HG03575 (cell line): Measurements from ENCODE around the gene TGFBR1.
"Not testable (repeated sequence)": the region's sequence is repeated elsewhere in the genome, so short reads cannot be mapped to it uniquely, and the experiment has no call there.

ENCODE experiments used
- ATAC-seq: cut with Tn5 transposase; IDR thresholded peaks from one replicate; pipeline ENCODE4 v1.9.1; 2021; ENCODE audit not compliant: unreplicated experiment, insufficient number of reproducible peaks, low FRiP score; ENCODE audit errors: extremely low read depth

The TGFBR1 gene

GRCh38 chr9:99180199-99180598, 75.3 kb downstream of the TGFBR1 start:
- no peak for ATAC-seq

GRCh38 chr9:99180662-99181061, 75.7 kb downstream of the TGFBR1 start:
- ATAC-seq: no peak

DNA sequence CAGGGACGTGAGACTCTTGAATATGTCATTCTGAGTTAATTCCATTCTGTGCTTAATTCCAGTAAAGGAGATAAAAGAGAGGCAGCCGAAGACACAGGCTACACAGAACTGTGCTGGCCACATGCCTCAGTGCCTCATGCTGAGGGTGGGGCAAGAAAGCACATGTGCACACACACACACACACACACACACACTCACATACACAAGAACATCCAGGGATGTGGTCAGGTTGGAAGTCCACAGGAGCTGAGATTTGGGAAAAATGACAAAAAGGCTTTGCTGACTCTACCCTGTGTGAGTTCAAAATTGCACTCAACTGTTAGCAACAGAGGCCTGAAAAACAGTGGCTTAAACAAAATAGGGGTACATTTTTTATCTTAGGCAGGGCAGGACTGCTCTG, 76.3 kb downstream of the TGFBR1 start:
- ATAC-seq: no peak

- ATAC-seq: no peak
These were observed 76.7 kb downstream of the TGFBR1 start for GRCh38 chr9:99181621-99182020.

- ATAC-seq: no peak
These were observed 77.4 kb downstream of the TGFBR1 start for GRCh38 chr9:99182356-99182755.

- no peak for ATAC-seq
These were observed 78.7 kb downstream of the TGFBR1 start for GRCh38 chr9:99183616-99184015.

DNA sequence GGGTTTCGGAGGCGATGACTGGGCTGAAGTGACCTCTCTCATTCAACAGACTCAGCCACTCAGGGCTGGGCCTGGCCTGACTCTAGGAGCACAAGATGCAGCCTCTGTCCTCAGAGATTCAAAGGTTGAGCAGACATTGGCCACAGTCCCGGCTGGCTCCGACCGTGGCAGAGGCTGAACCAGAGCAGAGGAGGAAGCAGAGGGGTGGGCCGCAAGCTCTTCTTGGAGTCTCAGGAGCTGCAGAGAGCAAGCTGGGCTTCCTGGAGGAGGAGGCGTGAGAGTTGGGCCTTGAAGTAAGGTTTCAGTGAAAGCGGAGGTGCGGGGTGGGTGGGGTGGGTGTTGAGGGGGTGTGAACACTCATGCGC, 79.2 kb downstream of the TGFBR1 start:
- no peak for ATAC-seq

GRCh38 chr9:99184475-99185347, 79.8 kb downstream of the TGFBR1 start:
- ATAC-seq: peak; percentile 30

DNA sequence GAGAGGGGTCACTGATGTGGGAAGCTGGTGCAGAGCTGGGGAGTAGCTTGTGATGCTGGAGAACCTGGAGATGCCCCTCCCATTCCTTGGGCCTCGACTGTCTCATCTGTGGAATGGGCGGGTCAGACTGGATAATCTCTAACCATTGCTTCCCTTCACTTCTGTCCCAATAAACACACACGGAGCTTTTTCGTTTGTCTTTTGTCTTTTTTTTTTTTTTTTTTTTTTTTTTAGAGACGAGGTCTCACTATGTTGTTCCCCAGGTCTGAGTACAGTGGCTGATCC, 80.4 kb downstream of the TGFBR1 start:
- ATAC-seq: no peak

DNA sequence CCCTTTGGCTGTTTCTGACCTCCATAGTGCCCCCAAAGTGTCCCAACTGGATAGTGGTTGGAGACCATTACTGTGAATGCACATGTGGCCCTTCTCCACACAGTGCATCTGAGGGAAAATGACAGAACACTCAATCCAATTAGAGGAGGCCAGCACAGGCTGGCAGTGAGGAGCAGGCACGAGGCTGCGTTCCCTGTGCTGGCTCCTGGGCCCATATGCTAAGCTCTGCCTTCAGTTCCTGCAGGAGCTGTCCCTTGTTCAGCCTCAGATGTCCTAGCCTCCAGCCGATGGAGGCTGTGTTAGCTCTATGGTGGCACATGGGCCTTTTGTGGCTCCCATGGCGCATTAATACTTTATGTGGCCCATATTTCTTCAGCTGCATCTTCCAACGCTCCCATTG, 81.0 kb downstream of the TGFBR1 start:
- no peak for ATAC-seq

DNA sequence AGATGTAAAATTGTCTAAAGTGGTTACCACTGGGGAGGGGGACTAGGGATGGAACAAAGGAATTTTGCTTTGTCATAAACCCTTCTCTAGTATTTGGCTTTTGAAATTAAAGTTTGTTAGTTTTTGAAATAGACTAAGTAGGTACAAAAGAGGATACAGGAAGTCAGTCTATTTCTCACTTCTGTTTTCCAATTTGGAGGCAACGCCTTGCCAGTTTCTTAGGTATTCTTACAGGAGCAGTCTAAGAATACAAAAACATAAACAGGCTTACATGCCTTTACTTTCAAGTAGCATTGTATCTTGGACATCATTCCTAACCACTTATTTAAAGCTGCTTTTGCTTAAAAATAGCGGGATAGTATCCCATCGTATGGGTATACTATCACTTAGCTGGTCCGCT, 82.4 kb downstream of the TGFBR1 start:
- no peak for ATAC-seq

DNA sequence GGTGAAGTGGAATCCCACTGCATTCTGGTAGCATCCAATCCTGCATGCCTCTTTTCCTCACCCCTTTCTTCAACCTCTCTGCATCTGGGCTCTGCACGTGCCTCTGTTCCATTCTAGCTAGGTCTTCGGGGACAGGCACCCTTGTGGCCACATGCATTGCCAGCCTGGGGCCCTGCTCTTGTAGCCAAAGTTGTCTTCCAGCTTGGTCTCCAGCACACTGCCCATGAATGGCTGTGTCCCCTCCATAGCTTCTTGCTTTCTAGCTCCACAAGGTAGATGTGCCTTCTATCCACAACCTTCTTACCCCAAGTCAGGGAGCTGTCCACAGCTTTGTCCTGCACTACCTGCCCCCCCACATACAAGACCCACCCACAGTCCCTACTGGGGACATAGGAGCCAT, 84.3 kb downstream of the TGFBR1 start:
- ATAC-seq: no peak

DNA sequence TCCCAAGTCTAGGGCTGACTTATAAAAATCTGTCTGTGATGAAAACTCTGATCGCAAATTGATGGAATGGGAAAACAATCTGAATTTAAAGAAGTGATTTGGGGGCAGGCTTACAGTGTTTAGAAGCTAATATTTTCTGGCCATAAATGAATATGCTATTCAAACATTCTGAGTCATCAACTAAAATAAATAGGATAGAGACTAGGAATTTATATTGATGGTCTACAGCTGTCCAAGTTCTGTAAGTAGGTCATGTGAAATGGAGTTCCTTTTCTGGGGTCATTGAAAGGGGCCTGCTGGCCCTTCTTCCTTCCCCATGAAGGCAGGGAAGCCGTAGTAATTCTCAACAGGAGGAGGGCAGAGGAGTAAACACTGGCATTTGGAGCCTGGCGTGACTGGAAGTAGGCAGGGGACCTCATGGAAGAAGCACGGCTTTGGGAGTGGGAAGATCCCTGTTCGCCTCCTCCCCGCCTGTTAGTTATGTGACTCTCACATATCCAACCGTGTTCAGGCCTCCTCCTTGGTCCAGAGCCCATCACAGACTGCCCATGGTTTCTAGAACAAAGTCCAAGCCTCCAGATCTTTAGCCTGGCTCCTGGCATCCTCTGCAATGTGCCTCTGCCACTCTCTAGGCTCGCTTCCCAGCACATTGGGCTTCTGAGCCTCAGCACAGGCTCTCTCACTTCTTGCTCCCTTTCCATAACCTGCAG, 85.1 kb downstream of the TGFBR1 start:
- ATAC-seq: no peak

- ATAC-seq: no peak
These were observed 85.8 kb downstream of the TGFBR1 start for GRCh38 chr9:99190597-99191283.

DNA sequence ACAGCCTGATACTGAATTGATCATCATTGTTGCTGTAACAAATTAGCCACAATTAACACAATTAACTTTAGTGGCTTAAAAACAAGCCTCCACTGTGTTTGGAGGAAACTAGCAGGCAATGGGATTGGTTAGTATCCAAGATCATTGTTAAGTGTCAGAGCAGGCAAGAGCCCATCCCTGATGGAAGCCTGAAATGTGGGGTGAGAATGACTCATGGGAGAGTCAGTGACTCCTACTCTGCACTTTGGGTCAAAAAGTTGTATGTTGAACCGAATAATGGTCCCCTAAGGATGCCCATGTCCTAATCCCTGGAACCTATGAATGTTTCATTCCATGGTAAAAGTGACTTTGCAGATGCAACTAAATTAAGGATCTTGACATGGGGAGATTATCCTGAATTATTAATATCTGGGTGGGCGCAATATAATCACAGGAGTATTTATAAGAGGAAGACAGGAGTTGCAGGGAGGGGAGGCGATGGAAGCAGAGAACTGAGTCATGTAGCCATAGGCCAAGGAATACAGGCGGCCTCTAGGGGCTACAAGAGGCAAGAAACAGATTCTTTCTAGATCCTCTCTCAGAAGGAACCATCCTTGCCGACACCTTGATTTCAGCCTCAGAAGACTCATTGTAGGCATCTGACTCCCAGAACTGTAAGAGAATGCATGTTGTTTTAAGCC, 88.0 kb downstream of the TGFBR1 start:
- ATAC-seq: no peak

DNA sequence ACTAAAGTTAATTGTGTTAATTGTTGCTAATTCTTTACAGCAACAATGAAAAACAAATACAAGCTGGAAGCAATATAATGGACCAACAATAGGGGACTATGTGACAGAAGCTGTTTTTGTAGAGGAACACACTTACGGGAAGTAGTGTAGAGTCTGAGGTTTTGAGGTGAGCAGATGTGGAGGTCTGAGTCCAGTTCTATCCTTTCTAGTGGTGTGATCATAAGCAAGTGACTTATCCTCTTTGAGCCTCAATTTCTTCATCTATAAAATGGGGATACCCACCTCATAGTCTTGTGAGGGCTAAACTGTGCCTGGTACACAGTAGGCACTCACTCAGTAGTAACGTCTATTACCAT, 88.5 kb downstream of the TGFBR1 start:
- ATAC-seq: no peak

DNA sequence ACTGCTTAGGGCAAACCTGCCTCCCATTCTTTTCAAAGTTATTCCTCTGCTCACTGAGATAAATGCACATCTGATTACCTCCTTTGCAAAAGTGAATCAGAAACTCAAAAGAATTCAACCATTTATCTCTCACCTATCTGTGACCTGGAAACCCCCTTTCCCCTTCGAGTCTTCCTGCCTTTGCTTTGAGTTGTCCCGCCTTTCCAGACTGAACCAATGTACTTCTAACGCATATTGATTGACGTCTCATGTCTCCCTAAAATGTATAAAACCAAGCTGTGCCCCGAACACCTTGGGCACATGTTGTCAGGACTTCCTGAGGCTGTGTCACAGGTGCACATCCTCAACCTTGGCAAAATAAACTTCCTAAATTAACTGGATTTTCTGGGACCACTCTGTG, 91.6 kb downstream of the TGFBR1 start:
- ATAC-seq: not testable (repeated sequence)

- ATAC-seq: no peak
These were observed 92.3 kb downstream of the TGFBR1 start for GRCh38 chr9:99197124-99197630.

GRCh38 chr9:99197987-99198386, 93.1 kb downstream of the TGFBR1 start:
- ATAC-seq: no peak
